Measurements from ENCODE around the gene ARHGEF1.
"Not testable (repeated sequence)": the region's sequence is repeated elsewhere in the genome, so short reads cannot be mapped to it uniquely, and the experiment has no call there.

ARHGEF1 gene

DNA sequence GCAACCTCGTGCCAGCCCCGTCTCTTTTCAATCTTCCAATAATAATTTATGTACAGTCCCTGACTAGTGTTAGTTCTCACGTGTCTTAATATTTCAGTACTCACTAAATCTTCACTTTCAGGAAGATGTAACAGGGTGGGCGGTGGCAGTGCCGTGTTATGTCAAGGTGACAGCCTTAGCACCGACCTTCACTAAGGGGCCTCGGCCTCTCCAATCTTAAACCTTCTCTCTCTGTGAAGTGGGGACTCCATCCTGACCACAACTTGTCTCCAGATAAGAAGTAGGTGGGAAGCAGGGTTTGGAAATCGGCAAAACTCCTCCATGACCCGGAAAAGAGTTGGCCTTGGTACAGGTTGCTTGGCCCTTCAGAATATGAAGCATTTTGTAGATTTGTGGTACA lies 21.1 kb upstream of the ARHGEF1 start:
- no peak for DNase-seq

- DNase-seq, result no peak
Observed at GRCh38 chr19:41862445-41862986, 20.5 kb upstream of the ARHGEF1 start.

GRCh38 chr19:41863209-41863931 lies 19.6 kb upstream of the ARHGEF1 start:
- DNase-seq, result no peak

DNA sequence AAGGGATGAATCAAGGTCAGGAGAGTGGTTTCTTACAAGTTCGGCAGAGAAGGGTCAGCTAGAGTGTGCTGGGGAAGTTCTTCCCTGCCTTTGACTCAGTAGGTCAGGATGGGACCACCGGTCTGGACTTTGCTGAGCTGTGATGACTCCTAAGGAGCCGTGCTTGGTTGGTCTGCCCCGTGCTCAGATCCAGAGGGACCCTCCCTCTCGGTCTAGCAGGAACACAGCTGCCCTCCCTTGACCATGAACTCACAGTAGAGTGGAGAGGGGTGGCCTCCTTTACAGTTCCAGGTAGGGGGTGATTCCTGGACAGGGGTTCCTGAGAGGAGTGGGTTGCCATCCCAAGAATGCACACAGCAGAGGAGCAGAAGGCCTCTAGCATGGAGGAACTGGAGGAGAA lies 18.6 kb upstream of the ARHGEF1 start:
- no peak for DNase-seq

GRCh38 chr19:41866284-41866683 lies 16.7 kb upstream of the ARHGEF1 start:
- no peak for DNase-seq

DNA sequence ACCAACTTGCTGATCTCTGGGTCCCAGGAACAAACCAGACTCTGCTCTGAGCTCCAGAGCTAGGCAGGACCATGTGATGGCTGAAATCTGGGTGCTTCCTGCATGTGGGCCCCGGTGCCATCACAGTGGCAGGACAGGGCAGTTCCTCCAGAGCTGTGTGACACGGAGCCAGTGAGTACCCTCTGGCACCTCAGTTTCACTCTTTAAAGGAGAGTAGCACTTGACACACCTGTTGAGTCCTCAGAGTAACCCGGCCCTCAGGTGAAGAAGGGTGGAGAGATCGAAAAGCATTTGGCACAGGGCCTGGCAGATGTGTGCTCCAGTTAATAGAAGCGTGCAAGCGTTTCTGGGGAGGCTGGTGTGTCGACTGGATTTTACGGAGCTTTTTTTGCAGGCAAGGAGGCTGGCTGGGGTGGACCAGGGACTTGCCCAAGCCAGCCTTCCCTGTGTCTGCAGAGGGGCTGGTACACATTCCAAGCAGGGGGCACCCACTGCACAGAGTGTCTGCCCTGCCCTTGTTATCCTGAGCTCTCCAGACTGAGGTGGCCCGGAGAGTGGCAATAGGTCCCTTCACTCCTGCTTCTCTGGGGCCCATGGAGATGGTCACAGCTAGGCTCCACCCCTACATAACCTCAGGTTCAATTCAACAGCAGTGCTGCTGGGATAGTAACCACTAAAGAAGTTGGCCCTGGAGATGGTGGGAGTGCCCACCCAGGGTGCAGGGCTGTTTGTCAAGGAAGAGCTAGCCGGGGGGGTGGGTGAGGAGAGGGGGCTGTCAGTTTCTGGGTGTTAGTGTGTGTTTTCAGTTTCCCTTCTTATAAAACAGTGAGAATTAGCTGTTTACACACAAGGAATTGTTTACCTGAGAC lies 14.6 kb upstream of the ARHGEF1 start:
- DNase-seq, result no peak

DNA sequence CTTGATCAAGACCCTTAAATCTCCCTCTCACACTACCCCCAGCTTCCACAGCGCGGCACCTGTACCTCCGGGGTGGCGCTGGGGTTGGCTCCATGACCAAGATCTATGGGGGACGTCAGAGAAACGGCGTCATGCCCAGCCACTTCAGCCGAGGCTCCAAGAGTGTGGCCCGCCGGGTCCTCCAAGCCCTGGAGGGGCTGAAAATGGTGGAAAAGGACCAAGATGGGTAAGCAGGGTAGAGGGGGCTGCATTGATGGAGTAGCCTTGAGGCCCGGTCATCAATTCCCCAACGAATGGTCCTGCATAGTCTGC lies 14.0 kb upstream of the ARHGEF1 start:
- no peak for DNase-seq

DNA sequence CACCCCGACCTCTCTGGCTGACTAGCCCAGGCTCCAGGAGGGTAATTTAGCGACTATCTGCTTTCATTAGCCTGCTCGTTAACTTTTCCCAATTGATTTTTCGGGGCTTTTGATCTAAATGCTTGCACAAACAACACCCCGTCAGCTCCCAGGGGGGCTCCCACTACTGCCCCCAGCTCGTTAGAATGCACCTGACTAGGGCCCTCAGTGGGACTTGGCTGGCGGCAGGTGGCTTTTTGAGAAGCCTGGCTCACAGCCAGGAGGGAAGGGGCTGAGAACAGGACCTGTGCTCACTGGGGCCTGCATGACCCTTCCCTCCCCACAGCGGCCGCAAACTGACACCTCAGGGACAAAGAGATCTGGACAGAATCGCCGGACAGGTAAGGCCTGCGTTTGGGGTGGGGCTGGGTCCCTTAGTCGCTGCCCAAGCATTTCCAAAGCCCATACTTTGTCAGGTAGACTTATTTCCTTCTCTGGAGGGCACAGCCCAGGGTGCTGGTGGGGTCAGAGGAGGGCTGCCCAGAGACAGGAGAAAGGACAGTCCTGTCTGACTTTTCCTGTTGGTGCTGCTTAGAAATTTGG lies 13.5 kb upstream of the ARHGEF1 start:
- no peak for DNase-seq

- DNase-seq, result no peak
Observed at GRCh38 chr19:41870401-41870873, 12.5 kb upstream of the ARHGEF1 start.

DNA sequence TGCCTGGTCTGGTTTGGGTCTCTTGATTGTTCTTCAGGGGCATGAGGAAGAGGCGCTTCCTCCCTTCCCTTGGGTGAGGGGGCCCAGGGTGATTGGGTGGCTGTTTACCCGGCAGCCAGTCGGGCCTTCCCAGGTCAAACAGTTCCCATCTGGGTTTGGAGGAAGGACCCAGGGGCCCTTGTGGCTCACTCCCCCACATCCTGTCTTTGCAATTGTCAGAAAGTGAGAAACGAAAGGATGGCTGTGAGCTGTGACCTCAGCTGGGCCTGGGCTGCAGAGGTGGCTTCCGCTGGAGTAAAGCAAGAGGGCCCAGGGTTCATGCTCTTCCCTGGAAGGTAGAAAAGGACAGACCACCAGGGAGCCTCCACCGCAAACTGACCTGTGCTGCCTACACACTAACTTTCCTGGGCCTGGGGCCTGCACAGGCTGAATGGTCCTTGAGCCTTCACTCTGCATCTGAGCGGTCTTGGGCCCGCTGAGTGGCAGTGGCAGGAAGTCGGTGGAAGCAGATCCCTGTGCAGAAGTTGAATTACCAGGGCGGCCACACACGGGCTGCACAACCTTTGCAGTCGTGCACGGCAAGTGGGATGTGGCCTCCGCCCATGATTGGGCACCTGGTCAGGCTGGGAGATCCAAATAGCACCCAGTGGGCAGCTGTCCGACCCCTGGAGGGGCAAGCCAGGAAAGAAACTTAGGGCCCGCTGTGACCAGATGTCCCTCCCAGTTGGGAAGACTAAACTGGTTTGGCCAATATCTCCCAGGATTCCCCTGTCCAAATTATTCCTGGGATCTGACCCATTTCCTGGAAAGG lies 11.2 kb upstream of the ARHGEF1 start:
- peak in 4 of 56 donors; percentile 3 to 24 (median 21) for DNase-seq

DNA sequence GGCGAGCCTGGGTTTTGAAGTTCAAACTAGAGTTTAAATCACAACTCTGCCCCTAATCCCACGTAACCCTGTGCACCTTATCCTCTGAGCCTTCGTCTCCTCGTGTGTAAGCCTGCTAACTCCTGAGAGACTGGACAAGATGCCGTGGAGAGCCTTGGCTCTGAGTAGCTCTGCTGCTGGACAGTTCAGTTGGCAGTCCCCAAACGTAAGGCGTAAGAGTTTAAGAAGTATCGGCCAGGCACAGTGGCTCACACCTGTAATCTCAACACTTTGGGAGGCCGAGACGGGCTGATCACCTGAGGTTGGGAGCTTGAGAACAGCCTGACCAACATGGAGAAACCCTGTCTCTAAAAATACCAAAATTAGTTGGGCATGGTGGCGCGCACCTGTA lies 10.6 kb upstream of the ARHGEF1 start:
- DNase-seq, result no peak

- peak in 31 of 56 donors; percentile 4 to 61 (median 25) for DNase-seq
Observed at GRCh38 chr19:41872775-41873647, 10.0 kb upstream of the ARHGEF1 start.

- DNase-seq, result not testable (repeated sequence)
Observed at GRCh38 chr19:41875973-41876372, 7.0 kb upstream of the ARHGEF1 start.

- DNase-seq, result peak in 1 of 56 donors; percentile 5
Observed at GRCh38 chr19:41876847-41877832, 5.8 kb upstream of the ARHGEF1 start, which contains the start of gene CD79A. CD79A (plus strand) TSS chr19:41877279; CDS start chr19:41877305, 26 bp downstream.

- DNase-seq, result no peak
Observed at GRCh38 chr19:41877916-41878905, 4.8 kb upstream of the ARHGEF1 start.

DNA sequence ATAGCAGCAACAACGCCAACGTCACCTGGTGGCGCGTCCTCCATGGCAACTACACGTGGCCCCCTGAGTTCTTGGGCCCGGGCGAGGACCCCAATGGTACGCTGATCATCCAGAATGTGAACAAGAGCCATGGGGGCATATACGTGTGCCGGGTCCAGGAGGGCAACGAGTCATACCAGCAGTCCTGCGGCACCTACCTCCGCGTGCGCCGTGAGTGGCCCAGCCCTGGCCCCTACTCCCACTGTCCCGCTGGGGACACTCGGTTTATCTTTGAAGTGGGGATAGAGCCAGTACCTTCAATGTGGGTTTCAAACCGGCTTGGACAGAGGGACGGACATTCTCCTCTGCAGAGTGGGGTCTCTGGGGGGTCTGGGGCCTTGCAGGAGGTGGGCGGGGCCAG lies 3.9 kb upstream of the ARHGEF1 start:
- no peak for DNase-seq

- no peak for DNase-seq
Observed at GRCh38 chr19:41879670-41880328, 3.2 kb upstream of the ARHGEF1 start.
